HT-29 (cell line): ENCODE results near the gene ZNF524. TPM values are rescaled to one million over a fixed set of nuclear protein-coding genes. Genes with fewer than 3 reads are reported as not detected.

ENCODE experiments used
- total RNA-seq: library from RNA; depleted of rRNA; stranded (reverse); fragments of >200 nt; shearing (Covaris generic); gene quantifications from 2 replicates; pipeline ENCODE4 v1.2.3, GENCODE V29; 2014; rRNA removed

The ZNF524 gene
- total RNA-seq, 1 experiment from 2014 or later = 81.2 TPM

Other genes starting within 250 kb of the ZNF524 start
- 0.92 and 2.7 TPM in 2 replicates for gene COX6B2, start 245.6 kb upstream of the ZNF524 start, total RNA-seq
- not detected in 2 replicates for gene GARIN5B, start 237.0 kb upstream of the ZNF524 start, total RNA-seq
- gene IL11, start 229.8 kb upstream of the ZNF524 start, total RNA-seq = 0.31 and 2.8 TPM in 2 replicates
- gene TMEM190, start 223.5 kb upstream of the ZNF524 start, total RNA-seq = not detected in 2 replicates
- 87.8 and 92.7 TPM in 2 replicates for gene TMEM238, start 216.0 kb upstream of the ZNF524 start, total RNA-seq
- 1,121 and 1,134 TPM in 2 replicates for gene RPL28, start 214.4 kb upstream of the ZNF524 start, total RNA-seq
- 2,696 and 2,806 TPM in 2 replicates for gene UBE2S, start 192.5 kb upstream of the ZNF524 start, total RNA-seq
- gene SHISA7, start 157.0 kb upstream of the ZNF524 start, total RNA-seq = not detected in 2 replicates
- 323 and 339 TPM in 2 replicates for gene ISOC2, start 138.6 kb upstream of the ZNF524 start, total RNA-seq
- 0.41 and 0.83 TPM in 2 replicates for gene C19orf85, start 135.5 kb upstream of the ZNF524 start, total RNA-seq
- 29.9 TPM in 2 replicates for gene ZNF628, start 123.7 kb upstream of the ZNF524 start, total RNA-seq
- gene NAT14, start 115.1 kb upstream of the ZNF524 start, total RNA-seq = 28.9 and 34.9 TPM in 2 replicates
- gene SSC5D, start 111.9 kb upstream of the ZNF524 start, total RNA-seq = 0.18 TPM in 1 of 2 replicates, not detected in the other
- gene SBK2, start 63.2 kb upstream of the ZNF524 start, total RNA-seq = not detected in 2 replicates
- gene SBK3, start 54.7 kb upstream of the ZNF524 start, total RNA-seq = 0.16 and 0.53 TPM in 2 replicates
- 17.0 and 23.1 TPM in 2 replicates for gene ZNF579, start 19.4 kb upstream of the ZNF524 start, total RNA-seq
- gene FIZ1, start 771 bp upstream of the ZNF524 start, total RNA-seq = 15.9 and 19.2 TPM in 2 replicates
- 9.1 and 9.6 TPM in 2 replicates for gene ZNF865, start 5.4 kb downstream of the ZNF524 start, total RNA-seq
- gene ZNF784, start 24.3 kb downstream of the ZNF524 start, total RNA-seq = 17.5 and 19.9 TPM in 2 replicates
- gene ZNF580, start 40.7 kb downstream of the ZNF524 start, total RNA-seq = 16.1 and 18.8 TPM in 2 replicates
- gene ZNF581, start 43.4 kb downstream of the ZNF524 start, total RNA-seq = 40.9 and 43.2 TPM in 2 replicates
- gene CCDC106, start 47.9 kb downstream of the ZNF524 start, total RNA-seq = 9.7 and 11.4 TPM in 2 replicates
- 799 and 894 TPM in 2 replicates for gene U2AF2, start 54.7 kb downstream of the ZNF524 start, total RNA-seq
- gene EPN1, start 74.9 kb downstream of the ZNF524 start, total RNA-seq = 195 and 216 TPM in 2 replicates
- not detected in 2 replicates for gene NLRP9, start 138.1 kb downstream of the ZNF524 start, total RNA-seq
- gene RFPL4A, start 158.8 kb downstream of the ZNF524 start, total RNA-seq = not detected in 2 replicates
- not detected in 2 replicates for gene RFPL4AL1, start 168.8 kb downstream of the ZNF524 start, total RNA-seq
- gene NLRP11, start 231.7 kb downstream of the ZNF524 start, total RNA-seq = 0.08 TPM in 1 of 2 replicates, not detected in the other
- not detected in 2 replicates for gene NLRP4, start 236.3 kb downstream of the ZNF524 start, total RNA-seq